AG09309 (cell line): Measurements from ENCODE around the gene XRCC2.

Experiments
- DNase-seq: peaks from one replicate; pipeline ENCODE4 v3.0.0-alpha.2; 2010; ENCODE audit warnings: low read depth
- H3K4me3 ChIP-seq: 2 replicates; pipeline ENCODE4 v1.5.1; 2011; ENCODE audit warnings: mild to moderate bottlenecking, low read depth, low read length, moderate library complexity; ENCODE audit not compliant: control insufficient read depth
- CTCF ChIP-seq: IDR thresholded peaks from 2 replicates; pipeline ENCODE4 v1.5.1; 2011; ENCODE audit warnings: mild to moderate bottlenecking, low read depth, low read length, inconsistent platforms; ENCODE audit not compliant: insufficient read depth, control insufficient read depth; ENCODE audit errors: missing control alignments

XRCC2 gene

GRCh38 chr7:152673897-152674296 is 2.0 kb downstream of the XRCC2 start:
- no peak for TF ChIP-seq CTCF
- DNase-seq: no peak

GRCh38 chr7:152672626-152673025 is 3.3 kb downstream of the XRCC2 start:
- TF ChIP-seq CTCF: no peak
- no peak for DNase-seq
- H3K4me3 ChIP-seq: no peak overlapping the region

More at GRCh38 chr7:152673897-152674296, 2.0 kb downstream of the XRCC2 start:
- no peak overlapping the region for H3K4me3 ChIP-seq

GRCh38 chr7:152669758-152670157 is 6.2 kb downstream of the XRCC2 start:
- DNase-seq: no peak
- no peak overlapping the region for H3K4me3 ChIP-seq
- TF ChIP-seq CTCF: no peak

GRCh38 chr7:152668975-152669374 is 7.0 kb downstream of the XRCC2 start:
- TF ChIP-seq CTCF: no peak
- DNase-seq: no peak
- H3K4me3 ChIP-seq: no peak overlapping the region

- H3K4me3 ChIP-seq: no peak overlapping the region
- no peak for TF ChIP-seq CTCF
- no peak for DNase-seq
Measured at GRCh38 chr7:152667958-152668357, 8.0 kb downstream of the XRCC2 start.

GRCh38 chr7:152666078-152666477 is 9.9 kb downstream of the XRCC2 start:
- no peak overlapping the region for H3K4me3 ChIP-seq
- DNase-seq: no peak
- no peak for TF ChIP-seq CTCF

GRCh38 chr7:152664636-152665035 is 11.3 kb downstream of the XRCC2 start:
- no peak for TF ChIP-seq CTCF
- DNase-seq: no peak
- H3K4me3 ChIP-seq: no peak overlapping the region
